GM19397 (cell line): ENCODE data around the gene HOTAIR.

ENCODE experiments used
- ATAC-seq: cut with Tn5 transposase; IDR thresholded peaks from one replicate; pipeline ENCODE4 v1.9.1; 2021; ENCODE audit warnings: mild to moderate bottlenecking, moderate library complexity; ENCODE audit not compliant: unreplicated experiment

Gene HOTAIR

GRCh38 chr12:54011665-54012532, 37.1 kb upstream of the HOTAIR start:
- ATAC-seq, result no peak

GRCh38 chr12:54010972-54011664, 36.4 kb upstream of the HOTAIR start:
- no peak for ATAC-seq

- ATAC-seq, result no peak
Measured at GRCh38 chr12:54010053-54010971, 35.6 kb upstream of the HOTAIR start.

- ATAC-seq, result no peak
Measured at GRCh38 chr12:54009171-54010052, 34.7 kb upstream of the HOTAIR start.

- no peak for ATAC-seq
Measured at GRCh38 chr12:54008260-54008552, 33.5 kb upstream of the HOTAIR start.

GRCh38 chr12:54007538-54008259, 32.9 kb upstream of the HOTAIR start:
- ATAC-seq, result no peak

- no peak for ATAC-seq
Measured at GRCh38 chr12:54006559-54007220, 31.9 kb upstream of the HOTAIR start.

- peak; percentile 77 for ATAC-seq
Measured at GRCh38 chr12:54005853-54006558, 31.3 kb upstream of the HOTAIR start.

GRCh38 chr12:54005531-54005852, 30.7 kb upstream of the HOTAIR start:
- no peak for ATAC-seq

GRCh38 chr12:54004841-54005530, 30.2 kb upstream of the HOTAIR start:
- ATAC-seq, result no peak

GRCh38 chr12:54004063-54004840, 29.5 kb upstream of the HOTAIR start:
- no peak for ATAC-seq

- ATAC-seq, result no peak
Measured at GRCh38 chr12:54003625-54004024, 28.9 kb upstream of the HOTAIR start.

GRCh38 chr12:54002915-54003389, 28.2 kb upstream of the HOTAIR start:
- no peak for ATAC-seq

GRCh38 chr12:54002278-54002914, 27.6 kb upstream of the HOTAIR start:
- ATAC-seq, result no peak

GRCh38 chr12:54001283-54002187, 26.8 kb upstream of the HOTAIR start:
- ATAC-seq, result no peak
